Non-pigmented ciliary epithelial cell (primary cell): ENCODE data around the gene SMAGP.
"Not testable (repeated sequence)": the region's sequence is repeated elsewhere in the genome, so short reads cannot be mapped to it uniquely, and the experiment has no call there.

Source experiments
- DNase-seq: peaks from one replicate; pipeline ENCODE4 v3.0.0-alpha.2; 2010; ENCODE audit warnings: low read depth

The SMAGP gene

GRCh38 chr12:51270067-51270950 is at the start of gene SMAGP:
Gene SMAGP, minus strand, starts transcription at chr12:51270415. Its CDS starts 1,137 bp downstream, at chr12:51269278.
- no peak for DNase-seq

- no peak for DNase-seq
These were observed 48.8 kb upstream of the SMAGP start for GRCh38 chr12:51318846-51319599.

GRCh38 chr12:51318057-51318806 is 48.0 kb upstream of the SMAGP start:
- DNase-seq = not testable (repeated sequence)

- DNase-seq = no peak
These were observed 41.2 kb upstream of the SMAGP start for GRCh38 chr12:51311389-51311788.

GRCh38 chr12:51307655-51308593 is 37.7 kb upstream of the SMAGP start:
- DNase-seq = peak; percentile 66

GRCh38 chr12:51306507-51306906 is 36.3 kb upstream of the SMAGP start:
- no peak for DNase-seq

- not testable (repeated sequence) for DNase-seq
These were observed 30.6 kb upstream of the SMAGP start for GRCh38 chr12:51300768-51301167.

- no peak for DNase-seq
These were observed 25.4 kb upstream of the SMAGP start for GRCh38 chr12:51295651-51296050.

- not testable (repeated sequence) for DNase-seq
These were observed 23.9 kb upstream of the SMAGP start for GRCh38 chr12:51294097-51294496.

- DNase-seq = no peak
These were observed 23.5 kb upstream of the SMAGP start for GRCh38 chr12:51293696-51294095.

GRCh38 chr12:51291603-51292513 is 21.6 kb upstream of the SMAGP start:
- DNase-seq = not testable (repeated sequence)

GRCh38 chr12:51285843-51286242 is 15.6 kb upstream of the SMAGP start:
- DNase-seq = no peak

- peak; percentile 43 for DNase-seq
These were observed 11.1 kb upstream of the SMAGP start for GRCh38 chr12:51281202-51281924.

GRCh38 chr12:51275088-51275487 is 4.9 kb upstream of the SMAGP start:
- no peak for DNase-seq

GRCh38 chr12:51272810-51273209 is 2.6 kb upstream of the SMAGP start:
- DNase-seq = not testable (repeated sequence)

GRCh38 chr12:51270951-51271518 is 820 bp upstream of the SMAGP start:
- DNase-seq = peak; percentile 69

- DNase-seq = no peak
These were observed 795 bp downstream of the SMAGP start for GRCh38 chr12:51269174-51270066.

GRCh38 chr12:51265024-51265423 is 5.2 kb downstream of the SMAGP start:
- DNase-seq = no peak
